Sciatic nerve (tissue), 2 donors: ENCODE data around the gene SPO11. TPM values are rescaled to one million over a fixed set of nuclear protein-coding genes. Genes with fewer than 3 reads are reported as not detected.

Source experiments
- ATAC-seq: fragments of 200-7000 bp; cut with Tn5 transposase; one replicate; pipeline ENCODE4 v1.9.1; 2020; ENCODE audit warnings: mild to moderate bottlenecking, moderate library complexity
- DNase-seq: peaks from one replicate; pipeline ENCODE4 v3.0.0-alpha.2; 2020; ENCODE audit warnings: low spot score
- intact Hi-C: fragments of 100-400 bp; cut with DNase I; formaldehyde crosslinking; loops from one replicate; pipeline ENCODE4 v1.14.2; 2022
- microRNA-seq: library from miRNA; unstranded; fragments of <30 nt; microRNA quantifications from one replicate; pipeline ENCODE4 v1.2.0, GENCODE V29; 2020
- total RNA-seq: library from RNA; stranded (reverse); fragmentation: NEBNext Ultra II Directional; extraction: Animal tissue kit (Norgen Biotek cat#: 25700); gene quantifications from one replicate; pipeline ENCODE4 v1.2.1, GENCODE V29; 2021
- donor health status: DM: no; HTN: no; CAD: no.
- donor health status: DM: no; HTN: no; CAD: no.

Gene SPO11
- total RNA-seq, 1 donor from 2014 or later = not detected

- ATAC-seq = no peak
- DNase-seq = no peak
- intact Hi-C loops = no loop called here
Observed at GRCh38 chr20:57384486-57384885, 54.9 kb downstream of the SPO11 start.

GRCh38 chr20:57384953-57385761, 55.6 kb downstream of the SPO11 start:
- intact Hi-C loops = no loop called here
- DNase-seq = peak; percentile 54
- no peak for ATAC-seq

DNA sequence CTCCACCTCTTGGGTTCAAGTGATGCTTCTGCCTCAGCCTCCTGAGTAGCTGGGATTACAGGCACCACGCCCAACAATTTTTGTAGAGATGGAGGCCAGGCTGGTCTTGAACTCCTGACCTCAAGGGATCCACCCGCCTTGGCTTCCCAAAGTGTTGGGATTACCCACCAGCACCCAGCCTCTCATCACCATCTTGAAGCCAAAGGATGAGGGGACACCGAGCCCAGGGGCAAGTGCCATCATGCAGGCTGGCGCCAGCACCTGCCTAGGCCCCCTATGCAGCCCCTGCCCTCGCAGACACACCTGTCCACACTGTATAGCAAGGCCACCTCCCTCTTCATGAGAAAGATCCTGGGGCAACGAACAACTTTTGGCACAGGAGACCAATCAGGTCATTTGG, 56.3 kb downstream of the SPO11 start:
- intact Hi-C loops = no loop called here
- DNase-seq (no peak), ATAC-seq (no peak)

GRCh38 chr20:57386762-57387161, 57.2 kb downstream of the SPO11 start:
- DNase-seq = no peak
- ATAC-seq = no peak
- intact Hi-C loops = no loop called here

- DNase-seq = peak; percentile 41
- intact Hi-C loops = no loop called here
- no peak for ATAC-seq
Observed at GRCh38 chr20:57387463-57387862, 57.9 kb downstream of the SPO11 start.

- intact Hi-C loops = no loop called here
- peak; percentile 51 for DNase-seq
- no peak for ATAC-seq
Observed at GRCh38 chr20:57387945-57388371, 58.4 kb downstream of the SPO11 start.

GRCh38 chr20:57388953-57389694, 59.5 kb downstream of the SPO11 start:
- intact Hi-C loops = no loop called here
- ATAC-seq (peak; percentile 81), DNase-seq (peak; percentile 88)

GRCh38 chr20:57389695-57390603, 60.3 kb downstream of the SPO11 start:
- DNase-seq = no peak
- intact Hi-C loops = loop anchor here (10.0 kb wide), 1 partner anchor 205 kb away; no protein-coding TSS in a partner anchor
- ATAC-seq = peak; percentile 13

DNA sequence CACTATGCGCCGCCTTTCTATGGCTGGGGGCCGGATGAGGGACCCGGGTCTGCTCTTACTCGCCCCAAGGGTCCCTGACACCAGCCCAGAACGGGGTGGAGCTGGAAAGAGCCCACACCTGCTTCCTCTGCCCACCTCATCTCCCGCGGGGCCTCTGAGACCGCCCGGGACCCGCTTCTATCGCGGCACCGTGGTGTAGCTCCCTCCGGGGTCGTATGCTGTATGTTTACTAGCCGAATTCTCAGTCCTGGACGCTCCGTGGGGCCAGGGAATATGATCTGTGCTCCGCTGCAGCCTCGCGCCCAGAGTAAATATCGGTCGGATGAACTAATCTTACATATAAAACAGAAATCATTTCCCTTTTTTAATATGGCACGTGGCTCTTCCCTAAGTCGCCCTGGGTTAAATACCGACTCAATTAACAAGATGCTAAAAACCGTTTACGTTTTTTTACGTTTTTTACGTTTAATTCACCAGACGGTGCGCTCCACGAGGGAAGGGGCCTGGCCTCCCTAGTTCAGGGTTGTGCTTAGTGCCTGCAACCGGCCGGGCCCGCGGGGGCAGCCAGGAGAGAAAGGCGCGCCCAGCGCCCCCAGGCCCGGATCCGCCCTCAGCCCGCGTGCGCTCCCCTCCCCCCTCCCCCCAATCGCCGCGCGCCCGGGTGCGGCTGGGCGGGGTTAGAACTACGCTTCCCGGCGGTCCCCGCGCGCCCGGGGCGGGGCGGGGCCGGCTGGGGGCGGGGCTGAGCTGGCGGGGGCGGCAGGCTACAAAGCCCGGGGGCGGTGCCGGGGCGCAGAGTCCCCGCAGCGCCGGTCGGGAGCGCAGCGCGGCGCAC, 61.2 kb downstream of the SPO11 start, which contains the start of gene RBM38:
Gene RBM38 (plus strand): TSS at position 793 of the 835 bp plus-strand sequence. CDS start 186 bp downstream, outside the sequence.
- intact Hi-C loops = loop anchor here (10.0 kb wide), 1 partner anchor 204 kb away; no protein-coding TSS in a partner anchor
- peak; percentile 75 for ATAC-seq
- peak; percentile 84 for DNase-seq

- intact Hi-C loops = loop anchor here (10.0 kb wide), 1 partner anchor 203 kb away; no protein-coding TSS in a partner anchor
- ATAC-seq (no peak), DNase-seq (no peak)
Observed at GRCh38 chr20:57391439-57392301, 62.1 kb downstream of the SPO11 start.

- intact Hi-C loops = loop anchor here (10.0 kb wide), 1 partner anchor 202 kb away; no protein-coding TSS in a partner anchor
- DNase-seq (no peak), ATAC-seq (no peak)
Observed at GRCh38 chr20:57392512-57393271, 63.1 kb downstream of the SPO11 start.

Small RNAs within 50 kb of the gene (microRNA-seq; reads per million reads assigned to microRNA genes)
- not detected for gene MIR4325

Other genes starting within 250 kb of the SPO11 start
- 17.3 TPM for gene BMP7, start 63.2 kb upstream of the SPO11 start, total RNA-seq
- gene RAE1, start 21.5 kb downstream of the SPO11 start, total RNA-seq = 17.5 TPM
- 28.1 TPM for gene RBM38, start 61.6 kb downstream of the SPO11 start, total RNA-seq
- gene CTCFL, start 195.3 kb downstream of the SPO11 start, total RNA-seq = 0.27 TPM
- 5.3 TPM for gene PCK1, start 231.3 kb downstream of the SPO11 start, total RNA-seq